Measurements from ENCODE around the gene MAT1A.

- TF ChIP-seq CTCF (tag by site-specific recombination; IDR thresholded peaks at IDR 0.05) (no peak), ZNF302 (tag by site-specific recombination; IDR thresholded peaks at IDR 0.05; ENCODE audit: low read depth) (no peak), ZNF274 (IDR thresholded peaks at IDR 0.05; ENCODE audit: low read length) (no peak), ZNF274 (tag by site-specific recombination; IDR thresholded peaks at IDR 0.05; ENCODE audit: borderline replicate concordance) (no peak), ZBTB49 (tag by site-specific recombination; IDR thresholded peaks at IDR 0.05; ENCODE audit: low read depth) (no peak), ZBTB11 (tag by site-specific recombination; conservative IDR thresholded peaks at IDR 0.05; ENCODE audit: low read depth) (no peak), ZNF561 (tag by site-specific recombination; IDR thresholded peaks at IDR 0.05; ENCODE audit: borderline replicate concordance) (no peak), ZEB2 (tag by site-specific recombination; IDR thresholded peaks at IDR 0.05) (no peak), ZNF184 (tag by site-specific recombination; IDR thresholded peaks at IDR 0.05) (no peak)
These were observed 12.4 kb downstream of the MAT1A start for GRCh38 chr10:80277016-80277415.

Data from HEK293 (cell line).